LoVo (cell line): ENCODE results near the gene CACNA2D3.
"Not testable (repeated sequence)": the region's sequence is repeated elsewhere in the genome, so short reads cannot be mapped to it uniquely, and the experiment has no call there.

Source experiments
- DNase-seq: peaks from one replicate; pipeline ENCODE4 v3.0.0-alpha.2; 2016; ENCODE audit warnings: low spot score

Gene CACNA2D3

DNA sequence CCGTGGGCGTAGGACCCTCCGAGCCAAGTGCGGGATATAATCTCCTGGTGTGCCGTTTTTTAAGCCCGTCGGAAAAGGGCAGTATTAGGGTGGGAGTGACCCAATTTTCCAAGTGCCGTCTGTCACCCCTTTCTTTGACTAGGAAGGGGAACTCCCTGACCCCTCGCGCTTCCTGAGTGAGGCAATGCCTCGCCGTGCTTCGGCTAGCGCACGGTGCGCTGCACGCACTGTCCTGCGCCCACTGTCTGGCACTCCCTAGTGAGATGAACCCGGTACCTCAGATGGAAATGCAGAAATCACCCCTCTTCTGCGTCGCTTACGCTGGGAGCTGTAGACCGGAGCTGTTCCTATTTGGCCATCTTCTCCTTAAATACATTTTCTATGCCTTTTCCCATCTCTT is 342.2 kb downstream of the CACNA2D3 start:
- DNase-seq = not testable (repeated sequence)

DNA sequence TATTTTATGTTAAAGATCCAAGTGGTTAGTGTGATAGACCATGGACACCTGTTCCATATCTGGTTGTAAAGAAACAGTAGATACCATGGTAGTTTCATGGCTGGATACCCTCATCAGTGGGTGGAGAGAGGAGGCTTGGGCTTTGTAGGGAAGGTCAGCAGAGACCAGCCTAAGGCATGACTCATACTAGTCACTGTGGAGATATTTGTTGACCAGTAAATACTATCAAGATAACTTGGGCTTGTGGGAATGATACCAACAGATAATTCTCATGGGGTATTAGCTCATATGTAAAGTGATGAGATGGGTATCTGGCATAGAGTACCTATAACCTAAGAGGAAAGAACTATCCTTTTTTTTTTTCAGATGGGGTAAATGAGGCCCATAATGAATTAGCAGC is 354.5 kb downstream of the CACNA2D3 start:
- no peak for DNase-seq

DNA sequence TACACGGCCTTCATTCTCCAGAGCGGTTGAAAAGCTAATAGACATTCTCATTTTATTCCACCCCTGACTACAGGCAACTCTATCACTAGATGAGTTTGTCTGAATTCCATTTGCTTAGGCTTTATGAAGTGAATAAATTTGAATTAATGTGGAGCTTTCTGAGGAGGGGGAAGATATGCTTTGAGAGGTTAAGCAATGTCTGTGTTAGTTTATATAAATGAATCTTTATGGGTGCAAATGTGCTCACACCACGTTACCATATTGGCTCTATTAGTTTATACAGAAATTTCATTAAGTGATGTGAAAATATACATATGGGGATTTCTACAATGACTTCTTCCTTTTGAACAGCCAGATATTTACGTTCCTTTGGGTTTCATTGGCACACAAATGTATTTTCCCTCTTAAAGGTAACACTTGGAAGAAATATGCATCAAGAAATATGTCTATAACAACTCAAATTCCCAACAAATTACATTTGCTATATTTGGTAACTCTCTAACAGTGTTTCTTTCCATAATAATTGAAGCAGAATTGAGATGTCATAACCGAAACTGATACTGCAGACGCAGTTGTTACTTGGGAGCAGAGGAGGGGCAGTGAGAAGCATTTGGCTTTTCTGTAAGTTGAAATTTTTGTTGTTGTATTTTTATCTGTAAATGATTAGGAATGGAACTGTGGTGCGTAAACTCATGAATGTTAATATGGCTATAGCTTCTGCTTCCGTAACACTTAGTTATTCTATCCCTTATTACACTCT is 359.4 kb downstream of the CACNA2D3 start:
- DNase-seq = no peak

DNA sequence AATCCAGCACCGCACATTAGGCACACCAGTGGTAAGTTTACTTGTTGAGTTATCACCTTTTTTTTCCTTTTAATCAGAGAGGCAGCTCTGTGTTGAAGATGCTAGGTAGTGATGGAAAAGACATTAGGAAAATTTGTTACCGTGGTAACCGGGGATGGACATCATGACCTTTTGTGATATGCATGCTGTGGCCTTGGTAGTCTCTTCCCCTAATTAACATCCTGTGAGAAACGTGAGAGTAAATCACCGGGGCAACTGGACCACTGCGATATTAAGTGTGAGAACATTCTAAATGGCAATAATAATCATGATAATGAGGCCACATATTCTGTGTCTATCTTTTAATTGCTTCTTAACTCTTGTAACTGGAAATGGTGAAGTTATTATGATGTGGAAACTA is 362.0 kb downstream of the CACNA2D3 start:
- no peak for DNase-seq

DNA sequence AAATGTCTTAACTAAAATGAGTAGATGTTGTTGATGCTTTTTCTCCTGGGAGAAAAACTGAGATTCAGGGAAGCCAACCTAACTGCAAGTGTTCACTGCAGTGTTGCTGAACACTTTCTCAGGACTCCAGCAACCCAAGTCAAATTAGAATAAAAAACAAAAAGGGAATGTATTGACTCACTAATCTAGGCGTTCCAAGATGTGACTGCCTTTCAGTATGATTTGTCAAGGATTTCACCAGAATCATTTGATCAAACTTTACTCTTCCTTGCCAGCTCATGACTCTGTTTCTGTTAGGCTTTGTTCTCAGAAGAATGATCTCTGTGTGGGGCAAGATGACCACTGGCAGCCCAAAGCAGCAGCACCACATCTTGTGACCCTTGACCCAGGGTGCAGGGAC is 364.0 kb downstream of the CACNA2D3 start:
- DNase-seq = no peak

DNA sequence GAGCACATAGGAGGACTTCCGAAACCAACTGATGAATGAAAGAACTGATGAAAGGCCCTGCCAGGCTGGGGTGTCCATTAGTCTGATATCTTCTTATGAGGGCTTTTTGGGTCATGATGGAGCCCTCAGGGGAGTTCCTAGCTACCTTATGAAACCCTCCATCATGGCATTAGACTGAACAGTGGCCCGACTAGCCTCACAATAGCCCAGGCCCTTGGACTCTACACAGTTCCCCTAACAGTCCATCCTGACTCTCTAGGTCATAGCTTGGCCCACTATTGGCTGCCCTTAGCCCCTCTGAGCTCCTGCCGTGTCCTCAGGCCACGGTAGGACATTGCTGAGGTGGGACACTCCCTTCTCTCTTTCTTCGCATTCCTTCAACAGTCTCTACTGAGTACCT is 365.9 kb downstream of the CACNA2D3 start:
- no peak for DNase-seq

DNA sequence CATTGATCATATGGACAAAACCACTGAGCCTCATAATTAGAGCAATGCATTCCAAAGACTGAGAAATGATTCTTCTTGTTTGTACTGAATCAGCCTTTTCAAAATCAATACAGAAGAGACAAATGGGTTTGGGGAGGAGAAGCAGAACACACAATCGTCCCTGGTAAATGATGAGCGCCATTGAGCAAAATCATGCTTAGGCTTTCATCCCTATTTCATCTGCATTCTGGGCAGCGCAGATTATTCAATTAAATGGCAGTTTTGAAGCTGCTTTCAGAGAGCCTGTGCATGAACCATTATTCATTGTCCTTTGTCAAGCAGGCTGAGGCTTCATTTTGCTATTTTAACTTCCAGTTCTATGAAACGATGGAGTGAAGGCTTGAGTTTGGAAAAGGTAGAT is 371.9 kb downstream of the CACNA2D3 start:
- DNase-seq = no peak

DNA sequence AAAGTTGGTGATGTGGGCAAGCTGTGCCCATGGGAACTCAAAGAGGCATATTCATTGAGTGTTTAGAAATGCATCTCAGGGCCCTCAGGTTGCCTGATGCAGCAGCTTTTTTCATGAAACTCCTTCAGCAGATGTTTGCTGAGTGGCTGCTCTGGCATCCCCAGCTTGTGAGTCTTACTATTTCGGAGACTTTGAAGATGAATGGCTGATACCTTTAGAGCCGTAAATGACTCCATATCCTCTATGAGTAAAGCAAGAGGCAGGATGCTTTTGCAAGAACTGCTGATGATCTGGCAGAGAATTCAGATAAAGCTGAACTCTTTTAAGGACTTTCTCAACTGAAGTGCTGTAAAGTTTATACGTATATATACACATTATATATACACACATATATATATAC is 384.3 kb downstream of the CACNA2D3 start:
- DNase-seq = no peak

DNA sequence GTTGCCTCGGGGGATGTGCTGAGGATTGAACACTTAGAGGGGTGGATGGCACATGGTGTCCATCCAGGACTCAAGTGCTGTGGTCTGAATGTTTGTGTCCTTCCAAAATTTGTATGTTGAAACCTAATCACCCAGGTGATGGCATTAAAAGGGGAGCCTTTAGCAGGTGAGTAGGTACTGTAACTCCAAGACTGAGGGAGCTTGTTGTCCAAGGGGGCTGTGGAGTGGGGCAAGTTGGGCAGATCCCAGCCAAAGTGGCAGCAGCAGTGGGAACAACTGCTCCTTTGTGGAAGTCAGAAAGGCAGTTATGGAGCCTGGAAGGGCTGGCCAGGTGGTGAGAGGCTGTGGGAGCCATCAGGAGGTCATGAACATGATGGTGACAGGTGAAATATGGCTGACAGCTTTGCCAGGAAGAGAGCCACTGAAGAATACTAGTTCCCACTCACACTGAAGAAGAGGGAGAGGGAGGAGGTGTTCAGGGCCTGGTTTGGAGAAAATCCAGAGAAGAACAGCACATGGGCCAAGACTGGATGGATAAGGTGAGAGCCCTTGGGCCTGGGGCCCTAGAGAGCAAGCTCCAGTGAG is 385.6 kb downstream of the CACNA2D3 start:
- DNase-seq = no peak

DNA sequence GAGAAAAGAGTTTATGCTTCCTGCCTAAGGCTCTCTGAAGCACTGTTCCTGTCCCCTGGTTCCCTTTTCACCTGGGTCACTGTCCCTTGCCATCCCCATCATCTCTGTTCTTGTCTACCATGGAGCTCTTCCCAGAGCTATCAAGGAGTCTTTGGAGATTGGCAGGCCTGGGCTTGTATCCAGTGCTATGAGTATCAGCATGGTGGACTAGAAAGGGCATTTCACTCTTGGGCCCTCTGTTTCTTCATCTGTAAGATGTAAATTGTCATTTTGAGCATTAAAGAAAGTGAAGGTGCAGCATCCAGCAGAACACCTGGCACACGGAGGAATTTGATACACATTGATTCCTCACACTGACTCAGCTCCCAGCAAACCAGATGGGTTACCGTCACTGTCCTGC is 388.2 kb downstream of the CACNA2D3 start:
- no peak for DNase-seq

DNA sequence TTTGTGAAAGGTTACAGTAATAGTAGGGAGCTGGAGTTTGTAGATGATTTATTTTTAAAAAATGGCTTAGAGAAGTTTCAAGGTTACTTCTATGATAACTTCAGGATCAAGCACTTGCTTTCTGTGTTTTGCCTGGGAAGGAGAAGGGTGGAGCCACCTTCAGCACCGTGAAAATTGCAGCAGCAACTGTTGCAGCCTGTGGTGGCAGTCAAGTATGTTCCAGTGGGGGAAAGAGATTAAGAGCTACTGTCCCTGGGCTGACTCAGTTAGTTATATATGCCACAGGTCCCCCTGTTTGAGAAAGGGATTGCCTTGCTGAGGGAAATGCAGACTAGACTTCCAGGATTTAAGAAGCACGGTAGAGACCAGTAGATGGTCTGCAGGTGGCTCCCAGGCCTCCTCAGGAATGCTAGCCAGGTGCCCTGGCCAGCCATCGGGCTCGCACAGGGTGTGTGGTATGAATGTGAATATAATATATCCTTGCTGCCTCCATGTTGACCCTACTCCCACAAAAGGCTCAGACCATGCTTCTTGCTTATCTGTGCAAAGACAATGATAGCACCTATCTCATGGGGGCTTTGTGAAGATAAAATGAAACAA is 389.5 kb downstream of the CACNA2D3 start:
- no peak for DNase-seq

DNA sequence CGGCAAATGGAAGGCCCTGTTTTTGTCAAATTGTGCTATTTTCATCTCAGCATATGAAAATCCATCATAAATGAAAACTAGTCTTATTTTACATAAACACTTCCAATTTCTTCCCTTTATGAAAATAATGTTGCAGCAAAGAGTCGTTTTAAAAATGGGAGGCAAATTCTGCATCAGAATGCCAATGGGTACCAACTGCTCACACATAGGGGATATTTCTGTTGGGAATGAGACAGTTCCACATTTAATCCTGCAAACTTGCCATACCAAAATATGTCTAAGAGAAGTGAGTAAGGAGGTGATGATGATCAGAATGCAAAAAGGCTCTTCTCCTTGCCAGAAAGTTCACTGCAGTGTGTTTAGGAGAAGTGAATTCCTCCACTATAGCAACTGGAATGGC is 391.7 kb downstream of the CACNA2D3 start:
- DNase-seq = no peak

DNA sequence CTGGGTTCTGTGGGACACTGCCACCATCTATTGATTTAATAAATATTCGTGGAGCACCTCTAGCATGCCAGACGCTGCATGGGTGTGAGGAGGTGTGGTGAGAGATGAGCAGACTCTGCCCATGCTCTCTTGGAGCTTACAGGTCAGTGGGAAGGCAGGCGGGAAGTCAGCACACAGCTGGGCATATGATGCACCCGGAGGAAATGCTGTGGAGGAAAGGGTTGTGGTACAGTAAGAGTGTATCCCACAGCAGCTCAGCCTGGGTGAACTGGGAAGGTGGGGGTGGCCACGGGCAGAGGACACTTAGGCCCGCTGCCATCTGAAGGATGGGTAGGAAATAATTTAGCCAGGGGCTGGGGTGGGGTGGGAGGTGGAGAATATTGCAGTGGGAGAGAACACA is 392.1 kb downstream of the CACNA2D3 start:
- no peak for DNase-seq

DNA sequence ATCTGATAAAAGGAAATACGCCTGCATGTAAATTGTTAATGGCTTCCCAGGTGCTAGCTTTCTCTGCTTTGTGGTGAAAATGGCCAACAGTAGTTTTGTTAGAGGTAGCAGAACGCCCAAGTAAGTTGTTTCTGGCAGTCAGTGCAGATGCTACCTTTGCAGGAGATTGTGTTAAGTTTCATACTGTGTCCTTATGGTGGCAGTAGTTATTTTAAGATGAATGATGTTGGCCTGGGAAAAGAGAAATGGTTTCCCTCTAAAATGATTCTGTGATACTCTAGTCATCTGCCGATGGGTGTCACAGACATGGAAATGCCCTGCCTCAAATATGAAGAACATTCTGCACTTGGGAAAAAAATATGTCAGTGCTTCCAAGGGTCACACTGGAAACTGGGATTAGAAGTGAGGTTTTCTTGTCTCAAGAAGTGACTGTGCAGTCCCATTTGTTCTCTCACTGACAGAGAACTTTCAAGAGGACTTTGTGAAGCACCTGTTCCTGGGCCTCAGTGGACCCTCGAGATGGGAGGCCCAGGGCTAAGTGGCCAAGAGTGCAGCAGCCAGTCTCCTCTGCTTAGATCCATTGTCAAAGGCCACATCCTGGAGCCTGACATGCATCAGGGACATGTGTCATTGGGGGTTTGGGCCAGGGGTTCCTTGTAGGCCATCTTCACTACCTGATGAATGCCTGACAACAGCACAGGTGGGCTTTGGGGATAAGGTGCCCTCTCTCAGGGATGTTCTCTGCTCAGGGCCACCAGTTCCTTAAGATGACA is 393.3 kb downstream of the CACNA2D3 start:
- DNase-seq = no peak

DNA sequence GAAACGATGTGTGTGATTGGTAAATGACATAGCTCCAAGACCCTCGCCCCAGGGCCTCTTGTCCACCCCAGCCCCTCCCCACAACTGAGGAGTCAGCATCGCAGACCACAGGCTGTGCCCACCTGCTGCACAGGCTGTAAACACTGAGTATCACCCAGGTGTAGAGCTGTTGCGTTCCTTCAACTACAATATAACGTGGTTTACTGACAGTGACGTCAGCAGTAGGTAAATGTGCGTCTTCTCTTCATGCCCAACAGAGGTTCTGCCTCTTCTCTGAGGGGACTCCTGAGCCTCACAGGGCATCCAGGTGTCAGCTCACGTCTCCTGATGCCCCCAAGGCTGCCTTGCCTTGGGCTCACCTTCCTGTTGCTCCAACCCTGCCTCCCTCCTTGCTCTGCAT is 395.1 kb downstream of the CACNA2D3 start:
- no peak for DNase-seq

DNA sequence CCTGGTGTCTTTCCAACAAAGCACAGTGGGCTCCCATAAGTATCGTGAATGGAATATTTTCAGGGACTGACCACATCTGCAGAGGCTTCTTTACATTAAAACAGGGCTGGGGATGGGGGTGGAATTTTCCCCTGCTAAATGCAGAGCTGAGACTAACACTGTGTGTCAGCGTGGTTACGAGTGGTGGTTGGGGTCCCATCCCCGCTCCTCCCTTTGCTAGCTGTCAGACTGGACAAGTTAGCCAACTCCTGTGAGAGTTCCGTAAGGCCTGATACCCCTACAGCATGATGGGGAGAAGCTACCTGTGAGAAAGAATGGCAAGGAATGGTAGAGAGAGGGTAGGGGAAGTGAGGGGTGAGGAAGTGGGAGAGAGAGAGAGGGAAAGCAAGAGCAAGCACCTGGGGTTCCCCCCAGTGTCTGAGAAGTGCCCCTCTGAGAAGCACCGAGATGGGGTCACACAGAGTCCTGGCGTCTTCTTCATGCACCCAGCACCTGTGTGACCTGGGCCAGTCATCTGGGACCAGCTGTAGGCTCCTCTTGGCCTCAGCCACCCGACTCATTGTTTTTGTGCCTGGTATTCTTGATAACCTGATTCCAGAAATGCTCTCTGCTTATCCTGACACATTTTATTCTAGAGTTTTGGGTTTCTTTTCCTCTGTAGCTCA is 395.8 kb downstream of the CACNA2D3 start:
- DNase-seq = no peak

DNA sequence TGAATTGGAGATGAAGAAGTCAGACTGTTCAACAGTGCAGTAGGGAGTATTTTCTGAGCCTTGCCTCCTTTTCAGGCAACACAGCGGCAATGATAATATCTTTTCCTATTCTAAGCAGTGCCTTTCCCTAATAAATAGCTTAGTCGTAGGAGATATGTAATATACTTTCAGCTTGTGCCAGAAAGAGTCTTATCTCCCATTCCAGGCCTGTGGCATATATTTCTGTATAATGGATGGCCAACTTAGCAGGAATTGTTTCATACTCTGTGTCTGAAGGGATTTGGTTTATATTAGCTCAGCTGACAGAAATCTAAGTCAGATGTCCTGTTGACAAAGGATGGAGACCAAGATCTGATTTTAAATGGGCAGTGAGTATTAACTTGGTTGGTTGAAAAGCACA is 397.1 kb downstream of the CACNA2D3 start:
- DNase-seq = no peak

DNA sequence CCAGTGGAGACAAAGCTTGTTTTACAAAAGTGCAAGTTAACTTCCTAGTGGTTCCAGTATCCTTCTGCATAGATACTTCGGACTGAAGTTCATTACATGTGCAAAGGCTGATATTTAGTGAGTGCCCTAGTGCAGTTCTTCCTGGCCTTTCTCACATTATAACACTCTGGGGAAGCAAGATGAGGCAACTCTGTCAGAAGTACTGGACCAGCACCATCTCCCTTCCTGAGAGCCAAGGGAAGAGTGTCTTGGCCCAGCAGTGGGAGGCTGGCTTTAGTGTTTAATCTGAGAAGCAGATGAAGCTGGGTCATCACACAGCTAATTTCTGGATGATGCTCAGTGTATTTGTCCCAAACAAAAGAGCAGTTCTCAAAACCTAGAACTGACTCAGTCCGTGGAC is 397.7 kb downstream of the CACNA2D3 start:
- DNase-seq = no peak

DNA sequence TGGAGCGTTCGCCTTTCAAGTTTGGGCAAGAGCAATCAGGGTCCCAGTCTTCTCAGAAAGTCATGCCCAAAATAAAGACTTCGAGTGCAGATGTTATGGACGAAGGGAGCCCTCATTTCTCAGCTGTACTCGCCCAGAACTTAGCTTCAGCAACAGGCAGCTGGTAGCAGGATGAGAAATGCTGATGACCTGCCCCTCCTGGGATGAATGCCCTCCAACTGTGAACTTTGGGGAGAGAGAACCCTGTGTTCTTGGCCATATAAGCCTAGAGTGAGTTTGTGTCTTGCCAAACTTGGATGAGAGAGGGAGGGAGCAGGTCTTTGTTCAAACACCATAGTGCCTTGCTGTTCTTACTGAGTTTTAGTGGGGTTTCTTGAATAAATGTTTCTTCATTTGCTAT is 405.2 kb downstream of the CACNA2D3 start:
- DNase-seq = no peak

DNA sequence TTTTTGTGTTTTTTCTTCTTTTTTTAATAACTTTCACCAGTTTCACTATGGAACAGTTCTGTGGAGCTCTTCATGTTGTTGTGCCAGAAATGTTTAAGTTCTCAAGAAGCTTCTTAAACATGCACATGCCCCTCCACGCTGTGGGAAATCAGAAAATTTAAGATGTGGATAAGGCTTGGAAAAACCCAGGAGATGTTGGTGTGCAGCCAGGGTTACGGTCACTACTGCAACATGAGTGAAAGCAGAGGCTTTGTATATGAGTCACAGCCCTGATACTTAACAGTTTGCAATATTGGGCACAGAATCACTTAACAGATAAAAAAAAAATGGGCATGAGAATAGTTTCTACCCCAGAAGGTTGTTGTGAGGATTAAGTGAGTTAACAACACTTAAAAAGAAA is 405.6 kb downstream of the CACNA2D3 start:
- DNase-seq = no peak

DNA sequence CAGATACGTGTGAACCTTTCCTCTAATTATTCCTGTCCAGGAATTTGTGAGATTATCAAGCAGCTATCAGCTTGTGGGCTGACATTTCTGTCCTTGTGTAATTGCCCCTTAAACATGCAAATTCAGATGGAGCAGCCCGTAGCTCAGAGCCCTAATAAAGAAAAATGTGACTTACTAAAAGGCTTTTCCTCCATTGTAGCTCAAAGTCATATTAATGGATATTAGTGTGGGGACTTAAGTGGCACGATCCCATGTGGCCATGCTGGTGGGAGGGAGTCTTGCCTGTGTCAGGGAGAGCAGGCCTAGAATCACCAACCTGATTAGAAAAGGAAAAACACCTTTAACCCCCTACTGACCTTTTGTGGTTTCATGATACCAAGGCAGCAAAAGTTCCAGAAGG is 406.3 kb downstream of the CACNA2D3 start:
- no peak for DNase-seq

DNA sequence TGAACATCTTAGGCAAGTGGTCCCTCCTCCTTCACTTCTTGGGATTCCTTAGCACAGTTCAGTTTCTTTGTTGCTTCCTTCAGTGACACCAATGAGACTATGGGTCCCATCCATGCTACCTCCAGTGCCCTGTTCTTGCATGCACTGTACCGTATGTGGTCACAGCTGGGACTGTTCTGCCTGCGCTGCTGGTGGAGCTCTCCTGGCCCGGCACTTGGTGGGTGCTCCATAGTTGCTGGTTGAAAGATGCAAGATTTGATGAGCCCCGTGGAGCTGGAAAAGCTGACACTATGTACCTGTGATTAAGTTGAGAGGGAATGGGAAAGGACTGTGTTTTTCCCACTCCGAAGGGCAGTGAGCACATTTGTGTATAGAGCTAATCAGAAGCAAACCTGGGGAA is 407.7 kb downstream of the CACNA2D3 start:
- DNase-seq = no peak
